Small intestine (tissue), 16 donors: ENCODE data around the gene THAP6. TPM values are rescaled to one million over a fixed set of nuclear protein-coding genes. Genes with fewer than 3 reads are reported as not detected.

ENCODE experiments used
- DNase-seq, 2 donors: peaks; one replicate each; pipeline versions ENCODE4 v3.0.0 to v3.0.0-alpha.2; 2013
- FAIRE-seq: peaks from 2 replicates; lab custom pipeline; 2012; peaks lifted over from hg19 to GRCh38; lab: Jason Lieb, UNC
- H3K27ac ChIP-seq, 3 donors: one replicate each; pipeline ENCODE4 v1.5.1; 2013; ENCODE audit warnings: low read length in 2 of 3, mild to moderate bottlenecking in 2 of 3, control low read depth in 1 of 3, inconsistent platforms in 1 of 3, low read depth in 1 of 3, moderate library complexity in 1 of 3
- H3K27me3 ChIP-seq, 3 donors: one replicate each; pipeline ENCODE4 v1.6.1; 2013; ENCODE audit warnings: low read length in 3 of 3, inconsistent platforms in 1 of 3; ENCODE audit not compliant: control insufficient read depth in 3 of 3, insufficient read depth in 3 of 3
- H3K36me3 ChIP-seq, 3 donors: one replicate each; pipeline ENCODE4 v1.6.1; 2013; ENCODE audit warnings: low read length in 3 of 3, inconsistent platforms in 1 of 3, low read depth in 1 of 3, mild to moderate bottlenecking in 1 of 3, moderate library complexity in 1 of 3; ENCODE audit not compliant: control insufficient read depth in 3 of 3, insufficient read depth in 2 of 3
- H3K4me1 ChIP-seq, 3 donors: one replicate each; pipeline ENCODE4 v1.6.1; 2013; ENCODE audit warnings: low read length in 2 of 3, inconsistent platforms in 1 of 3, low read depth in 1 of 3, mild to moderate bottlenecking in 1 of 3, moderate library complexity in 1 of 3; ENCODE audit not compliant: control insufficient read depth in 3 of 3, insufficient read depth in 2 of 3
- H3K4me3 ChIP-seq, 3 donors: one replicate each; pipeline ENCODE4 v1.5.1; 2013; ENCODE audit warnings: low read length in 3 of 3, control low read depth in 1 of 3, inconsistent platforms in 1 of 3, low read depth in 1 of 3, mild to moderate bottlenecking in 1 of 3, moderate library complexity in 1 of 3
- H3K9me3 ChIP-seq, 2 donors: one replicate each; pipeline ENCODE4 v1.6.1; 2013; ENCODE audit warnings: low read depth in 1 of 2, low read length in 1 of 2; ENCODE audit not compliant: control insufficient read depth in 2 of 2, insufficient read depth in 1 of 2
- WGBS, 3 donors: extraction: QIAGEN DNeasy Blood & Tissue Kit; methylation state at CpG; one replicate each; pipeline ENCODE4 v1.1.7; 2013; 5-methylcytosine and 5-hydroxymethylcytosine counted together
- long read RNA-seq, 10 donors: transcript quantifications; one replicate each; lab custom pipeline, GENCODE V29; 2026
- polyA plus RNA-seq, 4 donors: library from polyadenylated mRNA; stranded (reverse) in 3 of 4; unstranded in 1 of 4; fragments of 200-250 nt in 3 of 4; fragments of 120-200 nt in 1 of 4; gene quantifications; one replicate each; pipeline versions ENCODE4 v1.2.1 to v1.2.3, GENCODE V29; 2013
- donor health status: healthy with polysubstance abuse.
- donor health status: control.
- donor health status: control.
- donor health status: Bipolar disorder and iron deficiency.
- donor health status: healthy.

Gene THAP6
- polyA plus RNA-seq: 10 to 100 TPM in 1 of 4 donors, 1 to 10 TPM in 3; 4.1 to 20.8 (median 5.9) TPM
- long read RNA-seq, donor 1, transcript THAP6-201 (5 exons, 3,549 nt): major isoform, 8 of 14 reads
- long read RNA-seq, donor 1, partial matches to known transcripts: 0 of 14 reads
- long read RNA-seq, donor 1, other reads (novel, unspliced or antisense): 0 of 14 reads
- long read RNA-seq, donor 2, partial matches to known transcripts: 0 of 1 reads
- long read RNA-seq, donor 2, other reads (novel, unspliced or antisense): 0 of 1 reads
- long read RNA-seq, donor 3, partial matches to known transcripts: 0 of 3 reads
- long read RNA-seq, donor 3, other reads (novel, unspliced or antisense): 0 of 3 reads
- long read RNA-seq, donor 4: 0 reads
- long read RNA-seq, donor 5: 0 reads
- long read RNA-seq, donor 6, partial matches to known transcripts: 0 of 4 reads
- long read RNA-seq, donor 6, other reads (novel, unspliced or antisense): 0 of 4 reads
- long read RNA-seq, donor 7, partial matches to known transcripts: 0 of 4 reads
- long read RNA-seq, donor 7, other reads (novel, unspliced or antisense): 0 of 4 reads
- long read RNA-seq, donor 8: 0 reads
- long read RNA-seq, donor 9, partial matches to known transcripts: 0 of 1 reads
- long read RNA-seq, donor 9, other reads (novel, unspliced or antisense): 0 of 1 reads
- long read RNA-seq, donor 10, partial matches to known transcripts: 0 of 4 reads
- long read RNA-seq, donor 10, other reads (novel, unspliced or antisense): 0 of 4 reads

DNA sequence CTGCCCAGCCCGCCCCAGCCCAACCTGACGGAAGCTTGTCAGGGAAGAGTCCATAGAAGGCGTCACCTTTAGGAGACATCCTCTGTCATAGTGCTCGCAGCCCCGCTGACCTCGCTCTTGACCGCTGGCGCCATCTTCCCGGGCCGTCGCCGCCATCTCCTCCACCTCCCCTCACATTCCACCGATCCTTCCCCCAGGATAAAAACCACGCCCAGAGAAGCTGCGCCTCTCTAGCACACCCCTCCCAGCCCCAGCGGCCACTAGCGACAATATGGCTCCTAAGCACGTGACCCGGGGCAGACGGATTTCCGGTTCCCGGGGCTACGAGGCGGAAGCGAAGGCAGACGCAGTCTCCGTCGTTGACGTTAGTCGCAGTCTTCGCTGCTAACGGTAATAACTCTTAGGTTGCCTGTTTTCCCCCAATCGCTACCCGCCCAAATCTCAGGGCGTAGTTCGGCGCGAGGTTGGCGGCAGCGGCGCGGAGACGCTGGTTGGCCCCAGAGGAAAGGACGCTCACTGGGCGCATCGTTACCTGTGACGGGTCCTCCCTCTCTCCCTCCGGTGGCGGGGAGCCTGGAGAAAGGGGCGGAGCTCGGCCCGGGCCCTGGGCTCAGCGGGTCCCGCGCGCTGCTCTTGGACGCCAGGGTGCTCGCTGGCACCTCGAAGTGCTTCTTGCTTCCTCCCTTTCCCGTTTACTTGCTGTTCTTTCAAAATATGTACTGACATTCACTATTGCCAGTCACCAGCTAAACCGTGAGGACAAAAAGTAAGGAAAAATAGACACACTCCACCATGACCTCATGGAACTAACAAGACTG, at the start of gene THAP6, which contains the start of gene RCHY1:
Gene THAP6, plus strand, starts transcription at position 343 of the 818 bp plus-strand sequence. CDS start 980 bp downstream, outside the sequence.
Gene RCHY1, minus strand, starts transcription at position 273 of the 818 bp plus-strand sequence. Its CDS starts 117 bp downstream, at position 156.
- no peaks in the 10 kb centered on the region for H3K9me3 ChIP-seq
- peak; percentile 99 for DNase-seq
- H3K27ac ChIP-seq: peak within 1 kb of the TSS; percentile 91 to 98 (median 98)
- H3K4me1 ChIP-seq: peaks cover 2 to 21% (median 14%) of the 10 kb centered on the region in 3 donors
- peak within 1 kb of the TSS; percentile 47 to 90 (median 87) for H3K4me3 ChIP-seq
- peaks cover 0 to 5% (median 2%) of the 10 kb centered on the region in 3 donors for H3K36me3 ChIP-seq
- WGBS, 3 donors: 0% methylated on average over 59 to 61 of the region's 61 CpGs
- FAIRE-seq: no peak
- no peaks in the 10 kb centered on the region for H3K27me3 ChIP-seq

- Histone ChIP-seq H3K36me3 (no peaks in the 10 kb centered on the region), H3K27me3 (no peaks in the 10 kb centered on the region), H3K4me3 (no peak overlapping the region), H3K9me3 (no peaks in the 10 kb centered on the region), H3K4me1 (no peaks in the 10 kb centered on the region), H3K27ac (no peak overlapping the region)
- WGBS, 3 donors: 95 to 100% (median 96%) methylated on average over 1 of the region's 1 CpG
- no peak for FAIRE-seq
- DNase-seq: no peak
Observed at GRCh38 chr4:75469896-75470295, 44.4 kb upstream of the THAP6 start.

- Histone ChIP-seq H3K4me3 (no peak overlapping the region), H3K27me3 (no peaks in the 10 kb centered on the region), H3K4me1 (no peaks in the 10 kb centered on the region), H3K27ac (no peak overlapping the region), H3K36me3 (no peaks in the 10 kb centered on the region), H3K9me3 (no peaks in the 10 kb centered on the region)
- WGBS, 3 donors: 93 to 100% (median 97%) methylated on average over 1 of the region's 1 CpG
- no peak for DNase-seq
- no peak for FAIRE-seq
Observed at GRCh38 chr4:75470738-75471137, 43.5 kb upstream of the THAP6 start.

- no peaks in the 10 kb centered on the region for H3K4me1 ChIP-seq
- no peak overlapping the region for H3K4me3 ChIP-seq
- FAIRE-seq (no peak), DNase-seq (no peak)
- H3K27ac ChIP-seq: no peak overlapping the region
- H3K36me3 ChIP-seq: peaks cover 5 to 10% (median 9%) of the 10 kb centered on the region in 3 donors
- WGBS, 3 donors: 95 to 99% (median 98%) methylated on average over 3 of the region's 3 CpGs
- H3K27me3 ChIP-seq: no peaks in the 10 kb centered on the region
- H3K9me3 ChIP-seq: peaks cover 0 to 7% of the 10 kb centered on the region in 2 donors
Observed at GRCh38 chr4:75477201-75477600, 37.1 kb upstream of the THAP6 start.

GRCh38 chr4:75484190-75484589, 30.1 kb upstream of the THAP6 start:
- WGBS, 3 donors: 79 to 91% (median 86%) methylated on average over 4 of the region's 4 CpGs
- H3K4me3 ChIP-seq: no peak overlapping the region
- no peaks in the 10 kb centered on the region for H3K9me3 ChIP-seq
- H3K4me1 ChIP-seq: no peaks in the 10 kb centered on the region
- H3K27ac ChIP-seq: no peak overlapping the region
- DNase-seq (no peak), FAIRE-seq (no peak)
- H3K27me3 ChIP-seq: no peaks in the 10 kb centered on the region
- H3K36me3 ChIP-seq: peaks cover 11 to 16% (median 11%) of the 10 kb centered on the region in 3 donors

DNA sequence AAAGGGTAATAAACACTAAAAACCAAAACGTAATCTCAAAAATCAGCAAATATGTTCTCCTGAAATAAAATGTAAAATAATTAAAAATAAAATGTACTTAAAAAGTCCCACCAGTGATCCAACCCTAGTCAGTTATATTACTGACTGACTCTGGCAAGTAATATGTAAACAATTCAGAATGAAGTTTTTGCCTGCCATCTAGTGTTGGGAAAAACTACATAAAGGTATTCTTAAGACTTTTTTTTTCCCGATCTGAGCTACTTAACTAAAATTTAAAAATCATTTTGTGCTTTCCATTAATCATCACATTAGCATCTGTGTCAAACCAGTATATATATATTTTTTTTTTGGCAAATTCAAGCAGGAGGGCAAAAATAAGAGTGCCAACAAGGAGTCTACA, 24.1 kb upstream of the THAP6 start:
- no peaks in the 10 kb centered on the region for H3K9me3 ChIP-seq
- whole genome bisulfite sequencing, 3 donors: 74 to 82% (median 78%) methylated on average over 2 of the region's 2 CpGs
- no peaks in the 10 kb centered on the region for H3K27me3 ChIP-seq
- H3K27ac ChIP-seq: no peak overlapping the region
- peaks cover 3 to 11% (median 4%) of the 10 kb centered on the region in 3 donors for H3K36me3 ChIP-seq
- no peak overlapping the region for H3K4me3 ChIP-seq
- DNase-seq (peak in 1 of 2 donors; percentile 11), FAIRE-seq (no peak)
- no peaks in the 10 kb centered on the region for H3K4me1 ChIP-seq

DNA sequence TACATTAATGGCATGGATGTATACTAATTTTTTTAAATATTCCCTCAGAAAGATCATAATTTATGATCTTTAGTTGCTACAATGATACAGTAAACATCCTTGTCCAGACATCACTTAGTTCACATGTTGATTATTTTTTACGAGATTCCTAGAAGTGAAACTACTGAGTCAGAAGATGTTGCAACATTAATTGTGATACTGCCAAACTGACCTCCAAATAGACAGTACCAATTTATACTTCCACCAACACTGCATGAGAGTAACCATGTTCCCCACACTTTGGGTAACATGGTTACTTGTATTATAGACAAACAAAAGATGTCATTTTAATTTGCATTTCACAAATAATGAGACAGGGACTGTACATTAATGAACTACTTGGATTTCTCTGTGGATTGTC, 19.7 kb upstream of the THAP6 start:
- FAIRE-seq: no peak
- no peak for DNase-seq
- Histone ChIP-seq H3K4me1 (no peaks in the 10 kb centered on the region), H3K36me3 (peaks cover 0 to 11% (median 0%) of the 10 kb centered on the region in 3 donors), H3K27ac (no peak overlapping the region), H3K27me3 (no peaks in the 10 kb centered on the region), H3K9me3 (no peaks in the 10 kb centered on the region), H3K4me3 (no peak overlapping the region)
- WGBS, 3 donors: 20 to 41% (median 32%) methylated on average over 1 of the region's 1 CpG

GRCh38 chr4:75495476-75495875, 18.8 kb upstream of the THAP6 start:
- Histone ChIP-seq H3K4me1 (no peaks in the 10 kb centered on the region), H3K9me3 (peaks cover 0 to 2% of the 10 kb centered on the region in 2 donors), H3K27me3 (no peaks in the 10 kb centered on the region), H3K27ac (no peak overlapping the region), H3K4me3 (no peak overlapping the region), H3K36me3 (peaks cover 0 to 9% (median 3%) of the 10 kb centered on the region in 3 donors)
- no peak for FAIRE-seq
- WGBS, 3 donors: 81 to 87% (median 87%) methylated on average over 2 of the region's 2 CpGs
- no peak for DNase-seq
